ENCODE results near the gene RFTN2. TPM values are rescaled to one million over a fixed set of nuclear protein-coding genes. Genes with fewer than 3 reads are reported as not detected.

RFTN2 gene
- total RNA-seq, 6 experiments from 2014 or later = 0.05 to 0.45 (median 0.13) TPM; not detected in 1

GRCh38 chr2:197708331-197708730 lies 32.9 kb upstream of the RFTN2 start:
- H3K4me1 Mint-ChIP-seq (ENCODE audit: low read depth) = peaks cover 55% of the 10 kb centered on the region
- H3K27ac Mint-ChIP-seq = peak overlapping the region; percentile 26

DNA sequence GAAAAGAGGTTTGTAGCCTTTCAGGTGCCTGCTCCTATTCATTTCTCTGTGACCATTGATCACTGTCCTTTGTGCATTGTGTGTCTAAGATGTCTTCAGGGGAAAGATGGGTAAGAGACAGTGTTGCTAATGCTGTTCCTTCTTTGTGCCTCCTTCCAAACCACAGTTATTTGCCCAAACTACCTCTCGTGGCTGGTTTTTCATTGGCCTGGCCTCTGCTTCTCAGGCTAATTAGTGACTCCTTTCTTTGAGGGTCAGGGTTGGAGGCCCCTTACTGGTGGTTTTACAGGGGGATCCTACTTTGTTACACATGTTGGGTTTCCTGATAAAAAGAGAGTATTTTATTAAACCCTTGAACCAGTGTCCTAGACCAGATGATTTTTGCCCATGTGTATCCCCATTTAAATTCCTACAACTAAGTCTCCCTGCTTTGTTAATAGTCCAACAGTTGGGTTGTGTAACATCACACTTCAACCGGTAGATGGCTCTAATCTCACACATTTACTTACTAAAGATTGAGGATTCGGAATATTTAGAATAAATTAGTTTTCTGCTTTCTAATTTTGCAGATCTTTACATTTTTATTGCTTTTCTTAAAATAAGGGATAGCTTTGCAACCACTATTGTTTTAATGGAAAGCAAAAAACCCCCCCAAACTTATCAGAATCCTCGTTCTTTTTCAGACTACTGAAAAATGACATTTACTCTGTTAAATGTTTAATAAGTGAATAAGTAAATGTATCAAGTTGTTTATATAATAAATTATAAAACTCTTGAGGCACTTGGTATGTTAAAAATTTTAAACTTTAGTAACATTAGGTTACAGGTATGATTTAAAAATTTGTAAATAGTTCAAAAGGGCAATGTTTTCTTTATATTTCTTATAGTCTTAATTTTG lies 32.2 kb upstream of the RFTN2 start:
- peaks cover 55% of the 10 kb centered on the region for H3K4me1 Mint-ChIP-seq (ENCODE audit: low read depth)
- DNase-seq = peak; percentile 65
- peak overlapping the region; percentile 89 for H3K4me3 Mint-ChIP-seq
- peak overlapping the region; percentile 33; the same call in 1 of the 2 replicates for H3K27ac Mint-ChIP-seq
- no peaks in the 10 kb centered on the region for H3K27me3 Mint-ChIP-seq (ENCODE audit: insufficient read depth)
- no peaks in the 10 kb centered on the region for H3K9me3 Mint-ChIP-seq
- peak; percentile 86 for TF ChIP-seq CTCF (IDR thresholded peaks at IDR 0.05)
- H3K36me3 Mint-ChIP-seq (ENCODE audit: low read depth) = peaks cover 3% of the 10 kb centered on the region; the same call in 1 of the 2 replicates

More at GRCh38 chr2:197708331-197708730, 32.9 kb upstream of the RFTN2 start:
- peak; percentile 64 for DNase-seq
- no peak for TF ChIP-seq CTCF (IDR thresholded peaks at IDR 0.05)
- Mint-ChIP-seq H3K36me3 (ENCODE audit: low read depth) (peaks cover 3% of the 10 kb centered on the region; the same call in 1 of the 2 replicates), H3K4me3 (peak overlapping the region; percentile 89), H3K9me3 (no peaks in the 10 kb centered on the region), H3K27me3 (ENCODE audit: insufficient read depth) (no peaks in the 10 kb centered on the region)

DNA sequence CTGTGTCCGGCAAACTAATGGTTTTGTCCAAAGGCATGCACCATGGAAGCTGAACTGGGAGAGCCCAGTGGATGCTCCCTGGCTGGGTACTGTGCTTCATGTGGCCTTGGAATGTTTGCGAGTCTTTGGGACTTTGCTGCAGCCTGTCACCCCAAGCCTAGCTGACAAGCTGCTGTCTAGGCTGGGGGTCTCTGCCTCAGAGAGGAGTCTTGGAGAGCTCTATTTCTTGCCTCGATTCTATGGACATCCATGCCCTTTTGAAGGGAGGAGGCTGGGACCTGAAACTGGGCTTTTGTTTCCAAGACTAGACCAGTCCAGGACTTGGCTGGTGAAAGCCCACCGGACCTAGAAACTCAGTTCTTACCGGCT lies 31.4 kb upstream of the RFTN2 start:
- TF ChIP-seq CTCF (IDR thresholded peaks at IDR 0.05) = no peak
- H3K9me3 Mint-ChIP-seq = no peaks in the 10 kb centered on the region
- peaks cover 3% of the 10 kb centered on the region; the same call in 1 of the 2 replicates for H3K36me3 Mint-ChIP-seq (ENCODE audit: low read depth)
- no peaks in the 10 kb centered on the region for H3K27me3 Mint-ChIP-seq (ENCODE audit: insufficient read depth)
- H3K4me3 Mint-ChIP-seq = peak overlapping the region; percentile 89
- peaks cover 55% of the 10 kb centered on the region for H3K4me1 Mint-ChIP-seq (ENCODE audit: low read depth)
- H3K27ac Mint-ChIP-seq = no peak overlapping the region; the same call in 1 of the 2 replicates
- no peak for DNase-seq

DNA sequence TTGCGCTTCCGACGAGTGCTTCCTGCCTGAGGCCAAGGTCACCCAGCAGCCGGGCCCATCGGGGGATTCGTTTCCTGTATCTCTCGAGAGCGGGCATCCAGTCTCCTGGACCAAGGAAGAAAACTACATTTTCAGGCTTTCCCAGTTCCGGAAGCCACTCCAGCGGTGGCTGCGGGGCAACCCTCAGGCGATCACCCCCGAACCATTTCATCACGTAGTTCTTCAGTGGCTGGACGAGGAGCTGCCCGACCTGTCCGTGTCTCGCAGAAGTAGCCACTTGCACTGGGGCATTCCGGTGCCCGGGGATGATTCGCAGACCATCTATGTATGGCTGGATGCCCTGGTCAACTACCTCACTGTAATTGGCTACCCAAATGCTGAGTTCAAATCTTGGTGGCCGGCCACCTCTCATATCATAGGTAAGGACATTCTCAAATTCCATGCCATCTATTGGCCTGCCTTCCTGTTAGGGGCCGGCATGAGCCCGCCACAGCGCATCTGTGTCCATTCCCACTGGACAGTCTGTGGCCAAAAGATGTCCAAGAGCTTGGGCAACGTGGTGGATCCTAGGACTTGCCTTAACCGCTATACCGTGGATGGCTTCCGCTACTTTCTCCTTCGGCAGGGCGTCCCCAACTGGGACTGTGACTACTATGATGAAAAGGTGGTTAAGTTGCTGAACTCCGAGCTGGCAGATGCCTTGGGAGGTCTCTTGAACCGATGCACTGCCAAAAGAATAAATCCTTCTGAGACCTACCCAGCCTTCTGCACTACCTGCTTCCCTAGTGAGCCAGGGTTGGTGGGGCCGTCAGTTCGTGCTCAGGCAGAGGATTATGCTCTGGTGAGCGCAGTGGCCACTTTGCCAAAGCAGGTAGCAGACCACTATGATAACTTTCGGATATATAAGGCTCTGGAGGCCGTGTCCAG lies 30.8 kb upstream of the RFTN2 start:
- Mint-ChIP-seq H3K9me3 (no peaks in the 10 kb centered on the region), H3K27me3 (ENCODE audit: insufficient read depth) (no peaks in the 10 kb centered on the region), H3K27ac (peak overlapping the region; percentile 76)

More for the DNA sequence above, 30.8 kb upstream of the RFTN2 start:
- TF ChIP-seq CTCF (IDR thresholded peaks at IDR 0.05) = no peak
- Mint-ChIP-seq H3K36me3 (ENCODE audit: low read depth) (no peaks in the 10 kb centered on the region; the same call in 1 of the 2 replicates), H3K4me1 (ENCODE audit: low read depth) (peaks cover 49% of the 10 kb centered on the region), H3K4me3 (peak overlapping the region; percentile 89)
- no peak for DNase-seq

Measured in HFFc6 (cell line).